AG10803 (cell line): ENCODE data around the gene TRIM21.

Source experiments
- DNase-seq: peaks from one replicate; pipeline ENCODE4 v3.0.0; 2010; ENCODE audit warnings: low read depth
- H3K4me3 ChIP-seq: 2 replicates; pipeline ENCODE4 v1.5.1; 2011; ENCODE audit warnings: mild to moderate bottlenecking, low read length, control low read depth
- TF ChIP-seq, protein P1 (sequence below): conservative IDR thresholded peaks from 2 replicates; pipeline ENCODE4 v1.5.1; 2011; ENCODE audit warnings: mild to moderate bottlenecking, low read length, control low read depth, inconsistent platforms

TRIM21 gene

DNA sequence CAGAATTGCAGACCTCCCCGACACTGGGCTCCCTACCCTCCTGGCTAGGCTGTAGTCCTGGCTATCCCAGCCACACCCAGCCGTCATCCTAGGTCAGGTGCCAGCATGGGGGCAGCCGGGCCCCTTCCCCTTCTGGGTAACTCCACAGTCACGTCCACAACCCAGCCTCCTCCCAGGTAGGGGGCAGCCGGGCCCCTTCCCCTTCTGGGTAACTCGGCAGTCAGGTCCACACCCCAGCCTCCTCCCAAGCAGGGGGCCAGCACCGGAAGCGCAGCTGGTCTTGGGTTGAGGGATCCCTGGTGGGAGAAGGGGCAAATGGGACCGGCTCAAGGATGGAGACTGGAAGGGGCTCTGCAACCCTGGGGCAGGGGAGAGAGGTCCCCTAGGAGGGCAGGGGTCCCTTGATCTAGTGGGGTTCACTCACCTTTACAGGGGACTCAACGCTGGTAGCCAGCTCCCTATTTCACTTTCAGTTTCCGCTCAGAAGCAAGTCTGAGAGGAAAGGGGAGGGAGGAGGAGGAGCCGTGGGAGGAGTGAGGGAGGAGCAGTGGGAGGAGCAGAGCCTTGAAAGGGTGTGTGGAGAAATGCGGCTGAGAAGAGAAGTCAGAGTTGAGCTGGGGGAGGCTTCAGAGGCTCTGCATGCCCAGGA lies at the start of gene TRIM21:
TSS of gene TRIM21 (minus strand) at position 494 of the 649 bp plus-strand sequence. CDS start 3,293 bp downstream, outside the sequence.
- TF ChIP-seq, protein P1, sequence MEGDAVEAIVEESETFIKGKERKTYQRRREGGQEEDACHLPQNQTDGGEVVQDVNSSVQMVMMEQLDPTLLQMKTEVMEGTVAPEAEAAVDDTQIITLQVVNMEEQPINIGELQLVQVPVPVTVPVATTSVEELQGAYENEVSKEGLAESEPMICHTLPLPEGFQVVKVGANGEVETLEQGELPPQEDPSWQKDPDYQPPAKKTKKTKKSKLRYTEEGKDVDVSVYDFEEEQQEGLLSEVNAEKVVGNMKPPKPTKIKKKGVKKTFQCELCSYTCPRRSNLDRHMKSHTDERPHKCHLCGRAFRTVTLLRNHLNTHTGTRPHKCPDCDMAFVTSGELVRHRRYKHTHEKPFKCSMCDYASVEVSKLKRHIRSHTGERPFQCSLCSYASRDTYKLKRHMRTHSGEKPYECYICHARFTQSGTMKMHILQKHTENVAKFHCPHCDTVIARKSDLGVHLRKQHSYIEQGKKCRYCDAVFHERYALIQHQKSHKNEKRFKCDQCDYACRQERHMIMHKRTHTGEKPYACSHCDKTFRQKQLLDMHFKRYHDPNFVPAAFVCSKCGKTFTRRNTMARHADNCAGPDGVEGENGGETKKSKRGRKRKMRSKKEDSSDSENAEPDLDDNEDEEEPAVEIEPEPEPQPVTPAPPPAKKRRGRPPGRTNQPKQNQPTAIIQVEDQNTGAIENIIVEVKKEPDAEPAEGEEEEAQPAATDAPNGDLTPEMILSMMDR, result no peak
- peak within 1 kb of the TSS; percentile 99 for H3K4me3 ChIP-seq
- peak; percentile 80 for DNase-seq

DNA sequence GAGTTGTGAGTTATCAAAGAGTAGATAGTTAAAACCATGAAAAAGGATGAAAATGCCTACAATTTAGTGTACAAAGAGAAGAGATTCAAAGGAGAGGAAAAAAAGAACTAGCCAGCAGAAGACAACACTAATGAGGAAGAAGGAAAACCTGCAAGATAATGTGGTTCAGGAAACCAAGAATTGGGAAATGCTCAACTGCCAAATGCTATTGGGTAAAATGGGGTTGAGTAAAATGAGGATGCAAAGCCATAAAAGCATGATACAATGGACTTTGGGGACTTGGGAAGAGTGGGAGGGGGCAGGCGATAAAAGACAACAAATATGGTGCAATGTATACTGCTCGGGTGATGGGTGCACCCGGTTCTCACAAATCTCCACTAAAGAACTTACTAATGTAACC lies 48.0 kb upstream of the TRIM21 start:
- TF ChIP-seq, protein P1, result no peak
- no peak overlapping the region for H3K4me3 ChIP-seq

DNA sequence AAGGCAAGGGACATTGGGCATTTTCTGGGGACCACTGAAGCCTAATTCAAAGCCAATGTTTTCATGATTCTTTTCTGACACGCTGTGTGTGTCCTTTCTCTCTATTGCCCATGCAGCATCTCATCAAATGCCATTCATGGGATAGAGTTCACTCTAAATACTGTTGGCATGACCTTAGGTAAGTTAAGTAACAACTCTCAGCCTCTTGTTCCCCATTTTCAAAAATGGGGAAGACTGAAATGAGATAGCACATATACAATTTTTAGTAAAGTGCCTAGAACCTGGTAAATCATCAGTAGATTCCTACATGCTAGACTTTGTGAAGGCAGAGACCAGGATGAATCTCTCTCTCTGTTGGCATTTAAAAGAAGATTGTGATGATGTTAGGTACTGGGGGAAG lies 42.9 kb upstream of the TRIM21 start:
- DNase-seq, result no peak
- H3K4me3 ChIP-seq, result no peak overlapping the region

More for the DNA sequence above, 48.0 kb upstream of the TRIM21 start:
- no peak for DNase-seq

DNA sequence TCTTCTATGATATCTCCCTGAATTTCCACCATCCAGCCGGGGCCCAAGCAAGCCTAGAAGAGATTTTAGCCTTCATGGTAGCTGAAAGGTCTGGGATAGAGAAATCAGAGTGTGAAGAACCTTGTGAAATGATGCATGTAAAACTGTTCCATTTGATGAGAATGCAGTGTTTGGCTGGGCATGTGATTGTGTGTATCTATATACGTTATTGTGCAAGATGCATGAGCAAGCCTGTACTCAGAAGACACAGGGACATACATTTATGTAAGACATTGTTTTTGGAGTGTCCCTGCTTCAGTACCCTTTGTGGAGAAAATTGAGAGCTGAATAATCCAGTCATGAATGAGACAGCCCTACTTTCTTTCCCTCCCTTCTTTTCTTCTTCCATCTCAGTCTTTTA lies 40.4 kb upstream of the TRIM21 start:
- TF ChIP-seq, protein P1, result no peak
- no peak for DNase-seq
- no peak overlapping the region for H3K4me3 ChIP-seq

More for the DNA sequence above, 42.9 kb upstream of the TRIM21 start:
- TF ChIP-seq, protein P1, result no peak

DNA sequence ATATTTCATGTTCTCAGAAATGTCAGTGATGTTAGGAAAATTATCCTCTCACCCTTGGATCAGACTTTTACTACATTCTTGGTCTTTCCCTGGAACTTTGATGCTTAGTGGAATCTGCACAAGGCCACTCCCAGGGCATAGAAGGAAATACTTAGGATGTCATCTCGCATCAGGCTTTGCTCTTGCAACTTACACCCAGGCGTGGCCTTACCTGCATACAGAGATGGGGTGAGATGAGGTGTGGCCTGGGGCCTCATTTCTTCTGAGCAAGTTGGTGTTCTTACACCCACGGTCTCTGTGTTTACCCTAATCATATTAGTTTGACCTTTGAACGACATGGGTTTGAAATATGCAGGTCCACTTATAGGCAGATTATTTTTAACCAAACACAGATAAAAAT lies 36.5 kb upstream of the TRIM21 start:
- TF ChIP-seq, protein P1, result no peak

DNA sequence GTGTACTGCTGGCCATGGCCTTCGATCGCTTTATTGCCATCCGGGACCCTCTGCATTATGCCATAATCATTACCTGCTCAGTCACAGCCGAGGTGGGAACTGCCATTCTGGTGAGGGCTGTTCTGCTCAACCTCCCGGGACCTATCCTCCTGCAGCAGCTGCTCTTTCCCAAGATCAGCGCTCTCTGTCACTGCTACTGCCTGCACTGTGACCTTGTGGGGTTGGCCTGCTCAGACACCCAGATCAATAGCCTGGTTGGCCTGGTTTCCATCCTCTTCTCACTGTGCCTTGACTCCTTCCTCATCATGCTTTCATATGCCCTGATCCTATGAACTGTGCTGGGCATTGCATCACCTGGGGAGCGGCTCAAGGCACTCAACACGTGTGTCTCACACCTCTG lies 24.9 kb upstream of the TRIM21 start:
- H3K4me3 ChIP-seq, result no peak overlapping the region
- DNase-seq, result no peak
- TF ChIP-seq, protein P1, result no peak

More for the DNA sequence above, 36.5 kb upstream of the TRIM21 start:
- H3K4me3 ChIP-seq, result no peak overlapping the region
- DNase-seq, result no peak

DNA sequence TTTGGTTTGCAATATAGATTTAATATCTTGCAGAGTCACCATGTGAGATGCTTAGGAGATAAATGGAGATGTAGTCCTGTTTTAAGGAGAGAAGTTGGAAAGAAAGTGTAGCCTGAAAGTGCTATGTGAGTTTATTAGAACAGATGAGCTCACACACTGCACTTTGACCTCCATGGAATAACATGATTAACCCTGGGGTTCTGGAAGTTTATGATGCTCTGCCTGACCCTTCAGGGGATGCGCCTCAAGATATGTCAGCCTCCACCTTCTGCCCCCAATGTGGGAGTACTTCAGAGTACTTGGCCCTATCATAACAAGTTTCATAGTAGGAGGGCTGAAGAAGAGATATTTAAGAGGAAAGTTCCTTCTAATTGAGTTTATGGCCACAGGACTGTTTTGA lies 23.3 kb upstream of the TRIM21 start:
- TF ChIP-seq, protein P1, result no peak
- no peak overlapping the region for H3K4me3 ChIP-seq
- DNase-seq, result no peak
